Caco-2 (cell line): ENCODE results near the gene TMEM239. TPM values are rescaled to one million over a fixed set of nuclear protein-coding genes. Genes with fewer than 3 reads are reported as not detected.

ENCODE experiments used
- BruUV-seq: library from RNA; stranded (reverse); fragments of 400-500 nt; replicated peaks from 2 replicates; lab custom pipeline; 2021; lab: Mats Ljungman, UMichigan
- CTCF ChIA-PET: fragments of 300-600 bp; sonication (Branson Sonifier 250); formaldehyde crosslinking; loops from one replicate; lab custom pipeline; 2022; ENCODE audit warnings: antibody characterized with exemption; lab: Charles Lee
- POLR2A ChIA-PET: fragments of 300-600 bp; sonication (Branson Sonifier 250); formaldehyde crosslinking; loops from one replicate; lab custom pipeline; 2022; ENCODE audit warnings: antibody characterized with exemption; lab: Charles Lee
- DNase-seq, 2 experiments: peaks; one replicate each; pipeline versions ENCODE4 v3.0.0 to v3.0.0-alpha.2; 2020 to 2022
- H3K27me3 ChIP-seq: replicated peaks from 2 replicates; pipeline ENCODE4 v1.6.0; 2011; ENCODE audit warnings: low read length; ENCODE audit not compliant: control insufficient read depth, insufficient read depth
- H3K36me3 ChIP-seq: 2 replicates; pipeline ENCODE4 v1.5.1; 2011; ENCODE audit warnings: low read length; ENCODE audit not compliant: control insufficient read depth, insufficient read depth
- H3K4me1 ChIP-seq: fragments of 250-450 bp; sonication (Bioruptor Pico); 2 replicates; pipeline ENCODE4 v1.5.1; 2020; ENCODE audit warnings: mild to moderate bottlenecking
- H3K4me3 ChIP-seq: 2 replicates; pipeline ENCODE4 v1.5.1; 2011; ENCODE audit warnings: low read depth, mild to moderate bottlenecking, control low read depth, low read length
- H3K9me3 ChIP-seq: fragments of 250-450 bp; sonication (Bioruptor Pico); 2 replicates; pipeline ENCODE4 v1.5.1; 2020; ENCODE audit warnings: mild to moderate bottlenecking, moderate library complexity
- H3K27ac Mint-ChIP-seq: one replicate; pipeline ENCODE4 v1.8.0; 2022; ENCODE audit warnings: mixed read lengths; ENCODE audit not compliant: unreplicated experiment
- H3K27me3 Mint-ChIP-seq: one replicate; pipeline ENCODE4 v1.8.0; 2022; ENCODE audit warnings: mixed read lengths; ENCODE audit not compliant: insufficient read depth, unreplicated experiment
- H3K36me3 Mint-ChIP-seq: one replicate; pipeline ENCODE4 v1.8.0; 2022; ENCODE audit warnings: mild to moderate bottlenecking, mixed read lengths; ENCODE audit not compliant: insufficient read depth, unreplicated experiment
- H3K4me1 Mint-ChIP-seq: one replicate; pipeline ENCODE4 v1.8.0; 2022; ENCODE audit warnings: low read depth, mixed read lengths; ENCODE audit not compliant: unreplicated experiment
- H3K4me3 Mint-ChIP-seq: one replicate; pipeline ENCODE4 v1.8.0; 2022; ENCODE audit warnings: mild to moderate bottlenecking, moderate library complexity, mixed read lengths; ENCODE audit not compliant: unreplicated experiment
- H3K9me3 Mint-ChIP-seq: one replicate; pipeline ENCODE4 v1.8.0; 2022; ENCODE audit warnings: mixed read lengths; ENCODE audit not compliant: unreplicated experiment
- CTCF ChIP-seq, 2 experiments: fragments of 200-600 bp in 1 of 2; IDR thresholded peaks; 1 replicate in 1 of 2; 2 replicates in 1 of 2; pipeline versions ENCODE4 v1.5.1 to v1.8.0; 2011 to 2022; ENCODE audit warnings: antibody characterized with exemption in 1 of 2, control low read depth in 1 of 2, inconsistent platforms in 1 of 2, low read depth in 1 of 2, low read length in 1 of 2, mild to moderate bottlenecking in 1 of 2, moderate library complexity in 1 of 2; ENCODE audit not compliant: insufficient read depth in 1 of 2, severe bottlenecking in 1 of 2, unreplicated experiment in 1 of 2
- intact Hi-C: fragments of 100-400 bp; cut with micrococcal nuclease; formaldehyde crosslinking; loops from one replicate; pipeline ENCODE4 v1.10.0; 2022; ENCODE audit not compliant: unreplicated experiment
- total RNA-seq: library from RNA; stranded (reverse); gene quantifications from 2 replicates; pipeline ENCODE4 v1.2.3, GENCODE V29; 2022

Gene TMEM239
- total RNA-seq, 1 experiment from 2014 or later, result not detected

GRCh38 chr20:2820084-2820895, 4.1 kb downstream of the TMEM239 start:
- Mint-ChIP-seq H3K9me3 (no peaks in the 10 kb centered on the region), H3K27me3 (no peaks in the 10 kb centered on the region), H3K36me3 (no peaks in the 10 kb centered on the region), H3K4me1 (peaks cover 10% of the 10 kb centered on the region), H3K4me3 (no peak overlapping the region), H3K27ac (no peak overlapping the region)
- intact Hi-C loops, result no loop called here
- TF ChIP-seq CTCF (IDR thresholded peaks at IDR 0.05; ENCODE audit: insufficient read depth in 1 of 2, low read depth in 1 of 2, low read length in 1 of 2, severe bottlenecking in 1 of 2, unreplicated experiment in 1 of 2), result no peak
- BruUV-seq, result no TSS peak
- H3K36me3 ChIP-seq, result no peaks in the 10 kb centered on the region
- no peaks in the 10 kb centered on the region for H3K27me3 ChIP-seq
- ChIA-PET POLR2A (no interaction called here), CTCF (interaction anchor here (0.5 to 0.7 kb wide), 2 partner anchors 247 to 272 kb away, joined by 3 read pairs; no protein-coding TSS in a partner anchor)
- H3K4me3 ChIP-seq, result no peak overlapping the region
- H3K9me3 ChIP-seq, result no peaks in the 10 kb centered on the region
- H3K4me1 ChIP-seq, result peaks cover 9% of the 10 kb centered on the region; the same call in 1 of the 2 replicates
- DNase-seq, result no peak

GRCh38 chr20:2820896-2821869, 5.0 kb downstream of the TMEM239 start:
- no TSS peak for BruUV-seq
- no peaks in the 10 kb centered on the region for H3K36me3 Mint-ChIP-seq
- H3K4me1 Mint-ChIP-seq, result peaks cover 10% of the 10 kb centered on the region
- no peak overlapping the region for H3K4me3 Mint-ChIP-seq
- no peak for TF ChIP-seq CTCF (IDR thresholded peaks at IDR 0.05; ENCODE audit: insufficient read depth in 1 of 2, low read depth in 1 of 2, low read length in 1 of 2, severe bottlenecking in 1 of 2, unreplicated experiment in 1 of 2)
- Histone ChIP-seq H3K36me3 (no peaks in the 10 kb centered on the region), H3K9me3 (no peaks in the 10 kb centered on the region), H3K4me1 (peaks cover 9% of the 10 kb centered on the region; the same call in 1 of the 2 replicates), H3K4me3 (no peak overlapping the region), H3K27me3 (no peaks in the 10 kb centered on the region)
- CTCF ChIA-PET, result interaction anchor here (0.5 to 0.7 kb wide), 3 partner anchors 68 to 272 kb away, joined by 3 read pairs; no protein-coding TSS in a partner anchor
- DNase-seq, result no peak
- H3K27ac Mint-ChIP-seq, result no peak overlapping the region
- POLR2A ChIA-PET, result interaction anchor here (0.9 kb wide), 1 partner anchor 20 kb away, joined by 4 read pairs; the partner anchor contains the start of genes PCED1A and VPS16
- intact Hi-C loops, result no loop called here
- peaks cover 2% of the 10 kb centered on the region for H3K27me3 Mint-ChIP-seq
- H3K9me3 Mint-ChIP-seq, result no peaks in the 10 kb centered on the region

GRCh38 chr20:2822073-2822472, 5.9 kb downstream of the TMEM239 start:
- Histone ChIP-seq H3K4me3 (no peak overlapping the region), H3K36me3 (no peaks in the 10 kb centered on the region), H3K9me3 (no peaks in the 10 kb centered on the region), H3K4me1 (peaks cover 9% of the 10 kb centered on the region; the same call in 1 of the 2 replicates), H3K27me3 (no peaks in the 10 kb centered on the region)
- TF ChIP-seq CTCF (IDR thresholded peaks at IDR 0.05; ENCODE audit: insufficient read depth in 1 of 2, low read depth in 1 of 2, low read length in 1 of 2, severe bottlenecking in 1 of 2, unreplicated experiment in 1 of 2), result no peak
- Mint-ChIP-seq H3K36me3 (no peaks in the 10 kb centered on the region), H3K9me3 (no peaks in the 10 kb centered on the region), H3K4me1 (peaks cover 10% of the 10 kb centered on the region), H3K4me3 (no peak overlapping the region), H3K27ac (no peak overlapping the region), H3K27me3 (peaks cover 2% of the 10 kb centered on the region)
- intact Hi-C loops, result no loop called here
- ChIA-PET POLR2A (interaction anchor here (0.9 kb wide), 1 partner anchor 19 kb away, joined by 4 read pairs; the partner anchor contains the start of genes PCED1A and VPS16), CTCF (no interaction called here)
- no peak for DNase-seq
- no TSS peak for BruUV-seq
